Measurements from ENCODE around the gene ANKDD1A. TPM values are rescaled to one million over a fixed set of nuclear protein-coding genes. Genes with fewer than 3 reads are reported as not detected.

The ANKDD1A gene
- total RNA-seq, 4 donors from 2014 or later: 0.82 to 7.1 (median 3.2) TPM

GRCh38 chr15:64917211-64917610 is 5.5 kb downstream of the ANKDD1A start:
- WGBS, 2 donors (ENCODE audit: low coverage in 1 of 2): 80% methylated on average over 9 of the region's 9 CpGs; no CpG with 5 or more reads in 1 of the 2 donors

GRCh38 chr15:64919721-64920120 is 8.0 kb downstream of the ANKDD1A start:
- no peak overlapping the region for H3K27ac ChIP-seq
- intact Hi-C loops (cut with DNase I; ENCODE audit: low total_unique reads): no loop called here
- H3K4me1 ChIP-seq: no peaks in the 10 kb centered on the region
- 89 to 90% methylated on average over 3 to 4 of the region's 4 CpGs for WGBS, 2 donors (ENCODE audit: low coverage in 1 of 2)
- H3K27me3 ChIP-seq: no peaks in the 10 kb centered on the region
- DNase-seq: no peak
- TF ChIP-seq POLR2A (IDR thresholded peaks at IDR 0.05): no peak
- TF ChIP-seq EP300 (IDR thresholded peaks at IDR 0.05; ENCODE audit: low read depth): no peak
- TF ChIP-seq CTCF (IDR thresholded peaks at IDR 0.05): no peak
- TF ChIP-seq POLR2AphosphoS5 (IDR thresholded peaks at IDR 0.05): no peak
- in situ Hi-C loops (cut with MboI; ENCODE audit: low pct_ligation_motif_present in 1 of 4, low pct_unique_long_range_greater_than_20kb in 1 of 4, low sequenced_read_pairs in 3 of 4): loop anchor here in 1 of 4 donors (25.0 kb wide), 1 partner anchor 182 kb away; no protein-coding TSS in a partner anchor
- H3K36me3 ChIP-seq: no peaks in the 10 kb centered on the region
- no peaks in the 10 kb centered on the region for H3K9me3 ChIP-seq
- no peak overlapping the region for H3K4me3 ChIP-seq

More at GRCh38 chr15:64917211-64917610, 5.5 kb downstream of the ANKDD1A start:
- in situ Hi-C loops (cut with MboI; ENCODE audit: low pct_ligation_motif_present in 1 of 4, low pct_unique_long_range_greater_than_20kb in 1 of 4, low sequenced_read_pairs in 3 of 4) (loop anchor here in 1 of 4 donors (25.0 kb wide), 1 partner anchor 180 kb away; no protein-coding TSS in a partner anchor), intact Hi-C loops (cut with DNase I; ENCODE audit: low total_unique reads) (no loop called here)
- H3K4me3 ChIP-seq: no peak overlapping the region
- TF ChIP-seq POLR2A (IDR thresholded peaks at IDR 0.05) (no peak), CTCF (IDR thresholded peaks at IDR 0.05) (no peak), EP300 (IDR thresholded peaks at IDR 0.05; ENCODE audit: low read depth) (no peak), POLR2AphosphoS5 (IDR thresholded peaks at IDR 0.05) (no peak)
- H3K4me1 ChIP-seq: peaks cover 0 to 2% (median under 1%) of the 10 kb centered on the region in 4 donors
- no peaks in the 10 kb centered on the region for H3K36me3 ChIP-seq
- no peaks in the 10 kb centered on the region for H3K9me3 ChIP-seq
- no peak overlapping the region for H3K27ac ChIP-seq
- no peak for DNase-seq
- H3K27me3 ChIP-seq: no peaks in the 10 kb centered on the region

GRCh38 chr15:64921711-64922110 is 10.0 kb downstream of the ANKDD1A start:
- WGBS, 2 donors (ENCODE audit: low coverage in 1 of 2): 82 to 95% methylated on average over 2 to 6 of the region's 6 CpGs
- no peak for DNase-seq
- intact Hi-C loops (cut with DNase I; ENCODE audit: low total_unique reads): no loop called here
- Histone ChIP-seq H3K9me3 (no peaks in the 10 kb centered on the region), H3K4me1 (no peaks in the 10 kb centered on the region), H3K27me3 (no peaks in the 10 kb centered on the region), H3K36me3 (no peaks in the 10 kb centered on the region), H3K27ac (no peak overlapping the region), H3K4me3 (no peak overlapping the region)
- no peak for TF ChIP-seq POLR2AphosphoS5 (IDR thresholded peaks at IDR 0.05)
- TF ChIP-seq CTCF (IDR thresholded peaks at IDR 0.05): no peak
- TF ChIP-seq EP300 (IDR thresholded peaks at IDR 0.05; ENCODE audit: low read depth): no peak
- in situ Hi-C loops (cut with MboI; ENCODE audit: low pct_ligation_motif_present in 1 of 4, low pct_unique_long_range_greater_than_20kb in 1 of 4, low sequenced_read_pairs in 3 of 4): loop anchor here in 1 of 4 donors (25.0 kb wide), 1 partner anchor 184 kb away; no protein-coding TSS in a partner anchor

- H3K4me1 ChIP-seq: no peaks in the 10 kb centered on the region
- H3K4me3 ChIP-seq: no peak overlapping the region
- TF ChIP-seq EP300 (IDR thresholded peaks at IDR 0.05; ENCODE audit: low read depth) (no peak), POLR2A (IDR thresholded peaks at IDR 0.05) (no peak), CTCF (IDR thresholded peaks at IDR 0.05) (no peak), POLR2AphosphoS5 (IDR thresholded peaks at IDR 0.05) (no peak)
- no peaks in the 10 kb centered on the region for H3K9me3 ChIP-seq
- H3K27ac ChIP-seq: no peak overlapping the region
- no peaks in the 10 kb centered on the region for H3K36me3 ChIP-seq
- no peak for DNase-seq
- in situ Hi-C loops (cut with MboI; ENCODE audit: low pct_ligation_motif_present in 1 of 4, low pct_unique_long_range_greater_than_20kb in 1 of 4, low sequenced_read_pairs in 3 of 4): loop anchor here in 1 of 4 donors (25.0 kb wide), 1 partner anchor 186 kb away; no protein-coding TSS in a partner anchor
- intact Hi-C loops (cut with DNase I; ENCODE audit: low total_unique reads): no loop called here
- 96% methylated on average over 2 of the region's 2 CpGs; no CpG with 5 or more reads in 1 of the 2 donors for WGBS, 2 donors (ENCODE audit: low coverage in 1 of 2)
- no peaks in the 10 kb centered on the region for H3K27me3 ChIP-seq
Observed at GRCh38 chr15:64923546-64923945, 11.8 kb downstream of the ANKDD1A start.

Measured in transverse colon (tissue), 4 donors.